22Rv1 (cell line): ENCODE results near the gene CPT1A.
A peak's percentile ranks its signal among the peaks of the same experiment; 100 is the strongest.

Source experiments
- H3K27ac ChIP-seq: fragments of 450-650 bp; 2 replicates; pipeline ENCODE4 v1.5.1; 2017
- ZFX ChIP-seq: fragments of 450-650 bp; IDR thresholded peaks from 2 replicates; pipeline ENCODE4 v1.6.1; 2017; ENCODE audit warnings: antibody characterized with exemption, borderline replicate concordance
- TF ChIP-seq, protein P1 (sequence below): fragments of 450-650 bp; IDR thresholded peaks from 2 replicates; pipeline ENCODE4 v1.5.1; 2017; ENCODE audit warnings: mild to moderate bottlenecking

Gene CPT1A

DNA sequence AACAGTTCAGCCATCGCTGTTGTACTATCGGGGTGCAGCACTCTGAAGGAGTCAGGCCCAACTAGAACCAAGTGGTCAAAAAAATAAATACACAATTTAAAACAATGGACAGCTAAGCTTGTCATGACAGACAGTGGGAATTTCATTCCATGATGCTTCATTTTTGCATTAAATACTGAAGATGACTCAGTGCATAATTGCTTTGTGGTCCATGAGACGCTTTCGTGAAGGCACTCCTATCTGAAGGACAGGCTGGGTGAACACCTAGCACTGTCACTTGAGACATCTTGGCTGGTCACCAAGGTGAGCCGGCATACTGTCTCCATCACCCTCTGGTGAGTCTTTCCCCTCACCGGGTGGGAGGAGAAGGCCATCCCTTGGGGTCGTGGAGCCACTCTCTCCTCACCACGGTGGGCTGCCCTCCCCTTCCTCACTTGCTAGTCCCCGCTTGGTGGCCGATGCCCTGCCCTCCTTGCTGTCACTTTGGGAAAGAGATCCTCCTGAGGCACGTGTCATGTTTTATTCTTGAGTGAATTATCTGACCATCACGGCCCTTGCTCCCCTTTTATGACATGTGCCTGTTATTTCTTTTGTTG, 85.4 kb downstream of the CPT1A start:
- no peak for TF ChIP-seq ZFX
- TF ChIP-seq, protein P1, sequence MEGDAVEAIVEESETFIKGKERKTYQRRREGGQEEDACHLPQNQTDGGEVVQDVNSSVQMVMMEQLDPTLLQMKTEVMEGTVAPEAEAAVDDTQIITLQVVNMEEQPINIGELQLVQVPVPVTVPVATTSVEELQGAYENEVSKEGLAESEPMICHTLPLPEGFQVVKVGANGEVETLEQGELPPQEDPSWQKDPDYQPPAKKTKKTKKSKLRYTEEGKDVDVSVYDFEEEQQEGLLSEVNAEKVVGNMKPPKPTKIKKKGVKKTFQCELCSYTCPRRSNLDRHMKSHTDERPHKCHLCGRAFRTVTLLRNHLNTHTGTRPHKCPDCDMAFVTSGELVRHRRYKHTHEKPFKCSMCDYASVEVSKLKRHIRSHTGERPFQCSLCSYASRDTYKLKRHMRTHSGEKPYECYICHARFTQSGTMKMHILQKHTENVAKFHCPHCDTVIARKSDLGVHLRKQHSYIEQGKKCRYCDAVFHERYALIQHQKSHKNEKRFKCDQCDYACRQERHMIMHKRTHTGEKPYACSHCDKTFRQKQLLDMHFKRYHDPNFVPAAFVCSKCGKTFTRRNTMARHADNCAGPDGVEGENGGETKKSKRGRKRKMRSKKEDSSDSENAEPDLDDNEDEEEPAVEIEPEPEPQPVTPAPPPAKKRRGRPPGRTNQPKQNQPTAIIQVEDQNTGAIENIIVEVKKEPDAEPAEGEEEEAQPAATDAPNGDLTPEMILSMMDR, result no peak
- H3K27ac ChIP-seq, result no peak overlapping the region

DNA sequence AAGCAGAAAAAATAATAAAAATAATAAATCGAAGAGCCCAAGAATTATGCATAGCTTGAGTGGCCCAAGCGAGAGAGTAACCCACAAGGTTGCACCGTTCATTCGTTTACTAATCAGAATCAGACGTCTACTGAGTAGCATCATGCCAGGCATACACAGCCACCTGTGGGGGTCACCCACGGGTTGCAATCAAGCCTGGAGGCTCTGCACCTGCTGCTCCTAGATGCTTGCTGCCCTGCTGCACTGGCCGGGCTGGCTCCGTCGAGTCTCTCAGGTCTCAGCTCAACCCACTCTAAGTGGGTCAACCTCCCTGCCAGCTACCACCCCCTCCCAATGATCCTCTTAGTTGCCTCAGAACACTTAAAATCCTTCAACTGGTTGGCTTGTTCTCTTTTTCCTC, 88.4 kb downstream of the CPT1A start:
- no peak for TF ChIP-seq ZFX
- TF ChIP-seq, protein P1, result no peak
- H3K27ac ChIP-seq, result no peak overlapping the region

DNA sequence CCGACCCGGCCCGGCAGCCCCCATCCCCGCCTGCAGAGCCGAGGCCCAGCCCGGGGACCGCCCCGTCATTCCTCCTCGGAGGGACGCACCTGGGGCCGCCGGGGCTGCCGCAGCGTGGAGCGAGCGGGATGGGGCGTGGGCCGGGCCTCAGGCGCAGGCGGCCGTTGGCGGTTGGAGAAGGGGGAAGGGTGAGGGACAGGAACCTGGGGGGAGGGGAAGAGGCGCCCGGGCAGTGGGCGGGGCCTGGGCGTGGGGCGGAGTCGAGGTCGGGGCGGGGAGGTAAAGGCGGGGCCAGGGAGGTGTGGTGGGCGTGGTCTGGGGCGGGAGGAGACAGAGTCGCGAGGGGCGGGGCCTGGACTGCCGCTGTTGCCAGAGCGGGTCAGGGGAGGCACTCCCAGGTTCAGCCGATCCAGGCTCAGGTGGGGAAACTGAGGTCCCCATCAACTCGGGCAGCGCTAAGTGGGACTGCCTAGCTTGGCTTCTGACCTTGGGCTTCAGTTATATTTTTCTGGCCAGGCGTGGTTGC, 90.3 kb downstream of the CPT1A start, which contains the start of gene TESMIN:
TSS of gene TESMIN (minus strand) at position 190 of the 526 bp plus-strand sequence. CDS start 860 bp downstream, outside the sequence.
- TF ChIP-seq ZFX, result no peak
- TF ChIP-seq, protein P1, result no peak
- H3K27ac ChIP-seq, result peak within 1 kb of the TSS; percentile 70

DNA sequence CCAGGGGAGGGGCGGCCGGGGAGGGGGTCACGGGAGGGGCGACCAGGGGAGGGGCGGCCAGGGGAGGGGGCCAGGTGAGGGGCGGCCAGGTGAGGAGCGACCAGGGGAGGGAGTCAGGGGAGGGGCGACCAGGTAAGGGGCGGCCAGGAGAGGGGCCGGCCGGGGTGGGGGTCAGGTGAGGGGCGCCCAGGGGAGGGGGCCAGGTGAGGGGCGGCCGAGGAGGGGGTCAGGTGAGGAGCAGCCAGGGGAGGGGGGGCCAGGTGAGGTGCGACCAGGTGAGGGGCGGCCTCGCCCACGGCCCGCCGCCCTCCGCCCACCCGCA, 90.8 kb downstream of the CPT1A start:
- peak overlapping the region; percentile 70 for H3K27ac ChIP-seq

DNA sequence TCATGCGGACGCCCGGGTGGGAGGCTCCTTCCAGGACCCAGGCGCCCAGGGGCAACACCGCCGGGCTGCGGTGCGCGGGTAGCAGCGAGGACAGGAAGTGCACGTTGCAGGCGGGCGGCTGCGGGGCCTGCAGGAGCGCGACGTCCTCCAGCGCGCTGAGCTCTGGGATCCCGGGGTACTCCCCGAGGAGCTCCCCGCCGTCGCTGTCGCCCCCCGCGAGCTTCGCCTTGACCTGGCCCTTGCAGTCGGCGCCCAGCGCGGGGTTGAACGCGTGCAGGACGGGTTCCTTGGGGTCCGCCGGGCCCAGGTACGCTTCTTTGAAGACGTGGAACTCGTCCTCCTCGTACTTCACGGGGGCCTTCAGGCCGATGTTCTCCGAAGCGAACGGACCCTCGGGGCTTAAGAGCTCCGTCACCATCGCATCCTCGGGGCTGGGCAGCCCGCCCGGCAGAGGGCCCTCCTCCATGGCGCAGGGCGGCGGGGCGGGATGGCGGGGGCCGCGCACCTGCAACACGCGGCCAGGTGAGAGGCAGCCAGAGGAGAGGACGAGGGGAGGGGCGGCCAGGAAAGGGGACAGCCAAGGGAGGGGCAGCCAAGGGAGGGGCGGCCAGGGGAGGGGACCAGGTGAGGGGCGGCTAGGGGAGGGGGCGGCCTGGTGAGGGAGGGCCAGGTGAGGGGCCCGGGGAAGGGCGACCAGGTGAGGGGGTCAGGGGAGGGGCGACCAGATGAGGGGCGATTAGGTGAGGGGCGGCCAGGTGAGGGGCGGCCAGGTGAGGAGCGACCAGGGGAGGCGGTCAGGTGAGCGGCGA, 91.3 kb downstream of the CPT1A start:
- H3K27ac ChIP-seq, result peak overlapping the region; percentile 70; the same call in 1 of the 2 replicates

More for the DNA sequence above, 90.8 kb downstream of the CPT1A start:
- TF ChIP-seq, protein P1, result no peak
- no peak for TF ChIP-seq ZFX

DNA sequence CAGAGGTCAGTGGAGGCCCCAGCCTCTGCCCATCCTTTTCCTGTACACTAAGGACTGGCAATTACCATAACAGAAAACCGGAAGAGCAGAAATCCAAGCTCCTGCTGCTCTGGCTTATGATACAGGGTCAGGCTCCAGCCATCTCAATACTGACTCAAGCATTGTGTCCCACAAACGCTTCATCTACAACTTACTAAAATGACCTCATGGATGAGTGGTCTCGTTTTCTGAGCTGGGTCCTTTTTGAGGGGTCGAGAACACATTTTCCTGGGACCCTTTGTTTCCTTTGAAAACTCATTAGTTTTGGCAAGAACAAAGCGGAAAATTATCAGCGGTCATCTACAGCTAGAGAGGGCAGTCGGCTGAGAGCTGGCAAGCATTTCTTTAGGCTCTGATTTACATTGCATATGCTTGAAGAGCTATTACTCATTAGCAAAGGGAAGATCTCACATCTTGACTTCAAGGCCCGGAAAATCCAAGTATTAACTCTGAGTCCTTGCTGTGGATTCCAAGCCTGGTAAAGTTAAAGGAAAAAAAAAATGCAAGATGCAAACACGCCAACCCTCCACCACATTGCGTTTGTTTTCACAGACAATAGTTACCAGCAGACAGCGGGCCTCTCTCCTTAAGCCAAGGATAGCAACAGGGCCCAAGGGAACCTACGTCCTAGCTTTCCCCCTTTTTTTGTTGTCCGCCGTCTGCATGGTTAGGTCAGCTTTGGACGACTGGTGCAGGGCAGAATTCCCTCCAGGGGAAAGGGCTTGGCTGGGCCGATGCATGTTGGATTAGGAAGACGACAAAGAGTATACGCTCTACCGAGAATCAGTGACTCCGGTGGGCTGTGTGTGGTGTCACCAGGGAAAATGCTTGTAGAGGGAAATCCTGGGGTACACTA, 92.2 kb downstream of the CPT1A start:
- H3K27ac ChIP-seq, result peak overlapping the region; percentile 26; the same call in 1 of the 2 replicates
- TF ChIP-seq, protein P1, result no peak
- TF ChIP-seq ZFX, result no peak

More for the DNA sequence above, 91.3 kb downstream of the CPT1A start:
- TF ChIP-seq, protein P1, result no peak
- no peak for TF ChIP-seq ZFX
